Liver (tissue), 9 donors: ENCODE data around the gene OR52E5. TPM values are rescaled to one million over a fixed set of nuclear protein-coding genes. Genes with fewer than 3 reads are reported as not detected.

Source experiments
- DNase-seq: peaks from one replicate; pipeline ENCODE4 v3.0.0-alpha.2; 2017; ENCODE audit warnings: low spot score
- H3K27ac ChIP-seq, 2 donors: one replicate each; pipeline ENCODE4 v1.7.0; 2013; ENCODE audit warnings: inconsistent platforms in 2 of 2, low read length in 2 of 2, control low read depth in 1 of 2, low read depth in 1 of 2, mild to moderate bottlenecking in 1 of 2
- H3K27me3 ChIP-seq, 4 donors: one replicate each; pipeline versions ENCODE4 v1.6.1 to v1.7.0; 2013; ENCODE audit warnings: low read length in 3 of 4, inconsistent platforms in 1 of 4, mild to moderate bottlenecking in 1 of 4, moderate library complexity in 1 of 4; ENCODE audit not compliant: control insufficient read depth in 4 of 4, insufficient read depth in 4 of 4
- H3K36me3 ChIP-seq, 4 donors: one replicate each; pipeline versions ENCODE4 v1.6.1 to v1.7.0; 2013; ENCODE audit warnings: low read length in 3 of 4, mild to moderate bottlenecking in 3 of 4, low read depth in 1 of 4, moderate library complexity in 1 of 4; ENCODE audit not compliant: control insufficient read depth in 4 of 4, insufficient read depth in 3 of 4
- H3K4me1 ChIP-seq, 4 donors: one replicate each; pipeline versions ENCODE4 v1.6.1 to v1.7.0; 2013; ENCODE audit warnings: low read length in 3 of 4, mild to moderate bottlenecking in 3 of 4, moderate library complexity in 1 of 4; ENCODE audit not compliant: control insufficient read depth in 4 of 4, insufficient read depth in 4 of 4
- H3K4me3 ChIP-seq, 3 donors: one replicate each; pipeline versions ENCODE4 v1.6.1 to v1.7.0; 2013; ENCODE audit warnings: low read length in 3 of 3, control low read depth in 1 of 3, low read depth in 1 of 3, mild to moderate bottlenecking in 1 of 3
- H3K9ac ChIP-seq, 2 donors: one replicate each; pipeline ENCODE4 v1.7.0; 2013; ENCODE audit warnings: low read length in 2 of 2, mild to moderate bottlenecking in 2 of 2, moderate library complexity in 2 of 2, control low read depth in 1 of 2, low read depth in 1 of 2
- H3K9me3 ChIP-seq, 4 donors: one replicate each; pipeline versions ENCODE4 v1.6.1 to v1.7.0; 2013; ENCODE audit warnings: low read length in 3 of 4; ENCODE audit not compliant: control insufficient read depth in 4 of 4
- EGR1 ChIP-seq, 2 donors: IDR thresholded peaks; 2 replicates each; pipeline ENCODE4 v1.6.1; 2016 to 2018; ENCODE audit warnings: antibody characterized with exemption in 2 of 2, low read depth in 2 of 2
- FOXA1 ChIP-seq: IDR thresholded peaks from 2 replicates; pipeline ENCODE4 v1.6.1; 2016; ENCODE audit warnings: antibody characterized with exemption
- FOXA2 ChIP-seq: IDR thresholded peaks from 2 replicates; pipeline ENCODE4 v1.6.1; 2016; ENCODE audit warnings: antibody characterized with exemption
- GABPA ChIP-seq, 2 donors: IDR thresholded peaks in 1 of 2; conservative IDR thresholded peaks in 1 of 2; 2 replicates each; pipeline ENCODE4 v1.6.1; 2016; ENCODE audit warnings: antibody characterized with exemption in 2 of 2, mild to moderate bottlenecking in 1 of 2, moderate library complexity in 1 of 2
- HNF4A ChIP-seq, 2 donors: conservative IDR thresholded peaks; 2 replicates each; pipeline ENCODE4 v1.6.1; 2016; ENCODE audit warnings: antibody characterized with exemption in 2 of 2, mild to moderate bottlenecking in 2 of 2
- JUND ChIP-seq, 2 donors: IDR thresholded peaks; 2 replicates each; pipeline ENCODE4 v1.6.1; 2016; ENCODE audit warnings: antibody characterized with exemption in 2 of 2
- NR2F2 ChIP-seq: IDR thresholded peaks from 2 replicates; pipeline ENCODE4 v1.6.1; 2016; ENCODE audit warnings: antibody characterized with exemption
- RAD21 ChIP-seq, 2 donors: IDR thresholded peaks; 2 replicates each; pipeline ENCODE4 v1.6.1; 2016; ENCODE audit warnings: antibody characterized with exemption in 2 of 2, mild to moderate bottlenecking in 2 of 2
- SP1 ChIP-seq: IDR thresholded peaks from 2 replicates; pipeline ENCODE4 v1.6.1; 2018; ENCODE audit warnings: antibody characterized with exemption, mild to moderate bottlenecking
- YY1 ChIP-seq: IDR thresholded peaks from 2 replicates; pipeline ENCODE4 v1.6.1; 2016; ENCODE audit warnings: antibody characterized with exemption, mild to moderate bottlenecking
- WGBS: extraction: QIAGEN DNeasy Blood & Tissue Kit; methylation state at CpG from one replicate; pipeline ENCODE4 v1.1.7; 2013; 5-methylcytosine and 5-hydroxymethylcytosine counted together
- polyA plus RNA-seq, 2 donors: library from polyadenylated mRNA; stranded (reverse) in 1 of 2; unstranded in 1 of 2; fragments of 200-250 nt in 1 of 2; fragments of >200 nt in 1 of 2; fragmentation: Nextera tagmentation in 1 of 2; extraction: Ambion mirVana in 1 of 2; gene quantifications; one replicate each; pipeline versions ENCODE4 v1.2.1 to v1.2.3, GENCODE V29; 2013 to 2015
- total RNA-seq, 2 donors: library from RNA; depleted of rRNA; stranded (reverse); fragments of >200 nt; gene quantifications; one replicate each; pipeline ENCODE4 v1.2.3, GENCODE V29; 2014
- TF ChIP-seq, protein P1 (sequence below): IDR thresholded peaks from 2 replicates; pipeline ENCODE4 v1.6.1; 2016; ENCODE audit warnings: antibody characterized with exemption
- TF ChIP-seq, protein P2 (sequence below): IDR thresholded peaks from 2 replicates; pipeline ENCODE4 v1.6.1; 2016; ENCODE audit warnings: antibody characterized with exemption
- TF ChIP-seq, protein P3 (sequence below): IDR thresholded peaks from 2 replicates; pipeline ENCODE4 v1.6.1; 2016; ENCODE audit warnings: antibody characterized with exemption
- TF ChIP-seq, protein P4 (sequence below): IDR thresholded peaks from 2 replicates; pipeline ENCODE4 v1.6.1; 2016; ENCODE audit warnings: antibody characterized with exemption, mild to moderate bottlenecking
- donor health status: healthy.
- donor health status: healthy.
- donor health status: healthy.
- donor health status: healthy.
- donor health status: healthy.

The OR52E5 gene
- total and polyA plus RNA-seq, 4 donors: not detected

DNA sequence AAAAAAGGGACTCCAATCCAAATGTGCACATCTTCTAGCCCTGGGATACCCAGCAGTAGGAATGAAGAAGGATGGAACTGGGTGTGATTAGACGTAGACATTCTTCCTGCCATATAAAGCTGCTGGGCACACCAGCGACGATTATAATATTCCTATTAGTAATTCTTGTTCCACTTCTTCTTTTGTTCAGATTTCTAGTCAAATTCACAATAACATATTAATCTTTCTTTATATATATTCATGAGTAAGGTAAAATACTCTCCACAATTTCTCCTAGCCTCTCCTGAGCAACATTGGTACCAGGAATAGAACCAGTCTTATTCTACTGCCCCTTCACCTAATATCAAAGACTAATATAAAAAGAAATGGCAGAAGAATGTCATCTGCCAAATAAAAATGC is 35.4 kb upstream of the OR52E5 start, which contains the start of gene OR52E8:
OR52E8 (minus strand) TSS at position 101 of the 400 bp plus-strand sequence; CDS start at position 101, 0 bp downstream.
- no peak within 1 kb of the TSS for H3K27ac ChIP-seq
- H3K4me1 ChIP-seq: no peaks in the 10 kb centered on the region
- H3K9me3 ChIP-seq: peaks cover 0 to 3% (median 0%) of the 10 kb centered on the region in 4 donors
- DNase-seq: no peak
- 86% methylated on average over 3 of the region's 3 CpGs for WGBS
- H3K36me3 ChIP-seq: no peaks in the 10 kb centered on the region
- no peaks in the 10 kb centered on the region for H3K27me3 ChIP-seq
- H3K4me3 ChIP-seq: no peak within 1 kb of the TSS
- no peak for TF ChIP-seq HNF4A (conservative IDR thresholded peaks at IDR 0.05)
- H3K9ac ChIP-seq: no peak within 1 kb of the TSS

DNA sequence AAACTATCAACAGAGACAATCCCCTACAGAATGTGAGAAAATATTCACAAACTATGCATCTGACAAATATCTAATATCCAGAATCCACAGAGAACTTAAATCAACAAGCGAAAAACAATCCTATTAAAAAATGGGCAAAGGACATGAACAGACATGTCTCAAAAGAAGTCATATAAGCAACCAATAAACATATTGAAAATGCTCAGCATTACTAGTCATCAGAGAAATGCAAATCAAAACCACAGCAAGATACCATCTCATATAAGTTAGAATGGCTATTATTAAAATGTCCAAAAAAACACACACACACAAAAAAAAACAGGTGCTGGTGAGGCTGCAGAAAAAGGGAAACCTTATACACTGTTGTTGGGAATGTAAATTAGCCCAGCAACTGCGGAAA is 27.2 kb upstream of the OR52E5 start:
- Histone ChIP-seq H3K27ac (no peak overlapping the region), H3K4me1 (no peaks in the 10 kb centered on the region), H3K9ac (no peak overlapping the region), H3K9me3 (no peaks in the 10 kb centered on the region), H3K4me3 (no peak overlapping the region), H3K36me3 (no peaks in the 10 kb centered on the region), H3K27me3 (no peaks in the 10 kb centered on the region)
- 70% methylated on average over 2 of the region's 2 CpGs for WGBS
- DNase-seq: no peak
- TF ChIP-seq FOXA1 (no peak), GABPA (IDR thresholded peaks at IDR 0.05 in 1 of 2, conservative IDR thresholded peaks at IDR 0.05 in 1 of 2) (no peak), RAD21 (IDR thresholded peaks at IDR 0.05) (no peak)
- TF ChIP-seq, protein P1, sequence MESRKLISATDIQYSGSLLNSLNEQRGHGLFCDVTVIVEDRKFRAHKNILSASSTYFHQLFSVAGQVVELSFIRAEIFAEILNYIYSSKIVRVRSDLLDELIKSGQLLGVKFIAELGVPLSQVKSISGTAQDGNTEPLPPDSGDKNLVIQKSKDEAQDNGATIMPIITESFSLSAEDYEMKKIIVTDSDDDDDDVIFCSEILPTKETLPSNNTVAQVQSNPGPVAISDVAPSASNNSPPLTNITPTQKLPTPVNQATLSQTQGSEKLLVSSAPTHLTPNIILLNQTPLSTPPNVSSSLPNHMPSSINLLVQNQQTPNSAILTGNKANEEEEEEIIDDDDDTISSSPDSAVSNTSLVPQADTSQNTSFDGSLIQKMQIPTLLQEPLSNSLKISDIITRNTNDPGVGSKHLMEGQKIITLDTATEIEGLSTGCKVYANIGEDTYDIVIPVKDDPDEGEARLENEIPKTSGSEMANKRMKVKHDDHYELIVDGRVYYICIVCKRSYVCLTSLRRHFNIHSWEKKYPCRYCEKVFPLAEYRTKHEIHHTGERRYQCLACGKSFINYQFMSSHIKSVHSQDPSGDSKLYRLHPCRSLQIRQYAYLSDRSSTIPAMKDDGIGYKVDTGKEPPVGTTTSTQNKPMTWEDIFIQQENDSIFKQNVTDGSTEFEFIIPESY: no peak
- TF ChIP-seq, protein P2, sequence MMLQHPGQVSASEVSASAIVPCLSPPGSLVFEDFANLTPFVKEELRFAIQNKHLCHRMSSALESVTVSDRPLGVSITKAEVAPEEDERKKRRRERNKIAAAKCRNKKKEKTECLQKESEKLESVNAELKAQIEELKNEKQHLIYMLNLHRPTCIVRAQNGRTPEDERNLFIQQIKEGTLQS: no peak

DNA sequence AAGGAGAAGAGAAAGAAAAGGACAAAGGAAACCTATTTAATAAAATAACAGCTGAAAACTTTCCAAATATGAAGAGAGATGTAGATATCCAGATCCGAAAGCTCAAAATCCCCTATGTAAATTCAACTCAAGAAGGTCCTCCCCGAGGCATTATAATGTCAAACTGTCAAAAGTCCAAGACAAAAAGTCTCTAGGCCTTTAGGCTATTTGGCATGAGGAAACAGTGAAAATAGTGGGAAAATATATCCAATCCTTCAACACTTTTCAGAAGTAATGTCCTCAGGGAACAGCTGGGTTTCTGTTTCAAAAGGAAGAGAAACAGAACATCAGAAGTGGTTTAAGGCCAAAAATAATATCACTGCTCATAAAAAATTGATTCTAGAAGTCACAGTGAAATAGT is 14.4 kb upstream of the OR52E5 start:
- peaks cover 0 to 12% (median 0%) of the 10 kb centered on the region in 4 donors for H3K27me3 ChIP-seq
- no peak overlapping the region for H3K9ac ChIP-seq
- no peaks in the 10 kb centered on the region for H3K4me1 ChIP-seq
- no peak overlapping the region for H3K4me3 ChIP-seq
- peaks cover 0 to 2% (median 0%) of the 10 kb centered on the region in 4 donors for H3K9me3 ChIP-seq
- H3K36me3 ChIP-seq: no peaks in the 10 kb centered on the region
- H3K27ac ChIP-seq: no peak overlapping the region
- DNase-seq: no peak
- 76% methylated on average over 2 of the region's 2 CpGs for WGBS
- TF ChIP-seq FOXA2 (no peak), SP1 (no peak), JUND (IDR thresholded peaks at IDR 0.05) (no peak), FOXA1 (no peak), YY1 (no peak)
- TF ChIP-seq, protein P2: no peak

DNA sequence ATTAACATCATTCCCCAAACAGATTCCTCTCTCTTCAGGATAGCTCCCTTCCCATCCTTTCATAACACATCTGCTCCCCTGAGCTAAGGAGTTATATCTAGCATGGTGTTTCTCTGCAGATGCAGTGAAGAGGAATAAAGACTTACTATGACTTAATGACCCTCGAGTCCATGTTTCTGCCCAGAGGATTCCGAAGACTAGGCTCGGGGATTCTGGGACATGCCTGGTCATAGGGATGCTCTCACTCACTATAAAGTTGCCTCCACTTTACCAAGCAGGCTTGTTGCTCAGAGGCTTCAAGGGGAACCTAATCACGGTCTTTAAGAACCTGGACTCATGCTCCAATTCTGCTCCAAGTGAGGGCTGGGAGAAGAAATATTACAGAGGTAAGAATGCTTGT is 12.7 kb upstream of the OR52E5 start, which contains the start of gene OR52E4:
OR52E4 (plus strand) TSS at position 301 of the 400 bp plus-strand sequence. CDS start 3,664 bp downstream, outside the sequence.
- no peak within 1 kb of the TSS for H3K9ac ChIP-seq
- DNase-seq: no peak
- H3K9me3 ChIP-seq: no peaks in the 10 kb centered on the region
- WGBS: 66% methylated on average over 4 of the region's 4 CpGs
- no peaks in the 10 kb centered on the region for H3K36me3 ChIP-seq
- no peaks in the 10 kb centered on the region for H3K4me1 ChIP-seq
- no peak within 1 kb of the TSS for H3K4me3 ChIP-seq
- H3K27me3 ChIP-seq: peaks cover 0 to 5% (median 0%) of the 10 kb centered on the region in 4 donors
- H3K27ac ChIP-seq: no peak within 1 kb of the TSS
- no peak for TF ChIP-seq EGR1 (IDR thresholded peaks at IDR 0.05; ENCODE audit: low read depth in 2 of 2)
- TF ChIP-seq FOXA2: no peak
- TF ChIP-seq, protein P1: no peak
- no peak for TF ChIP-seq JUND (IDR thresholded peaks at IDR 0.05)
- no peak for TF ChIP-seq RAD21 (IDR thresholded peaks at IDR 0.05)
- no peak for TF ChIP-seq YY1
- TF ChIP-seq, protein P3, sequence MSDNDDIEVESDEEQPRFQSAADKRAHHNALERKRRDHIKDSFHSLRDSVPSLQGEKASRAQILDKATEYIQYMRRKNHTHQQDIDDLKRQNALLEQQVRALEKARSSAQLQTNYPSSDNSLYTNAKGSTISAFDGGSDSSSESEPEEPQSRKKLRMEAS: no peak
- TF ChIP-seq, protein P4, sequence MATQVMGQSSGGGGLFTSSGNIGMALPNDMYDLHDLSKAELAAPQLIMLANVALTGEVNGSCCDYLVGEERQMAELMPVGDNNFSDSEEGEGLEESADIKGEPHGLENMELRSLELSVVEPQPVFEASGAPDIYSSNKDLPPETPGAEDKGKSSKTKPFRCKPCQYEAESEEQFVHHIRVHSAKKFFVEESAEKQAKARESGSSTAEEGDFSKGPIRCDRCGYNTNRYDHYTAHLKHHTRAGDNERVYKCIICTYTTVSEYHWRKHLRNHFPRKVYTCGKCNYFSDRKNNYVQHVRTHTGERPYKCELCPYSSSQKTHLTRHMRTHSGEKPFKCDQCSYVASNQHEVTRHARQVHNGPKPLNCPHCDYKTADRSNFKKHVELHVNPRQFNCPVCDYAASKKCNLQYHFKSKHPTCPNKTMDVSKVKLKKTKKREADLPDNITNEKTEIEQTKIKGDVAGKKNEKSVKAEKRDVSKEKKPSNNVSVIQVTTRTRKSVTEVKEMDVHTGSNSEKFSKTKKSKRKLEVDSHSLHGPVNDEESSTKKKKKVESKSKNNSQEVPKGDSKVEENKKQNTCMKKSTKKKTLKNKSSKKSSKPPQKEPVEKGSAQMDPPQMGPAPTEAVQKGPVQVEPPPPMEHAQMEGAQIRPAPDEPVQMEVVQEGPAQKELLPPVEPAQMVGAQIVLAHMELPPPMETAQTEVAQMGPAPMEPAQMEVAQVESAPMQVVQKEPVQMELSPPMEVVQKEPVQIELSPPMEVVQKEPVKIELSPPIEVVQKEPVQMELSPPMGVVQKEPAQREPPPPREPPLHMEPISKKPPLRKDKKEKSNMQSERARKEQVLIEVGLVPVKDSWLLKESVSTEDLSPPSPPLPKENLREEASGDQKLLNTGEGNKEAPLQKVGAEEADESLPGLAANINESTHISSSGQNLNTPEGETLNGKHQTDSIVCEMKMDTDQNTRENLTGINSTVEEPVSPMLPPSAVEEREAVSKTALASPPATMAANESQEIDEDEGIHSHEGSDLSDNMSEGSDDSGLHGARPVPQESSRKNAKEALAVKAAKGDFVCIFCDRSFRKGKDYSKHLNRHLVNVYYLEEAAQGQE: no peak
- TF ChIP-seq HNF4A (conservative IDR thresholded peaks at IDR 0.05): no peak
- TF ChIP-seq NR2F2: no peak
